Activated CD8-positive, alpha-beta memory T cell treated with anti-CD3 and anti-CD28 coated beads, Interleukin-2, amount 50 U/mL, for 1 hour (primary cell): ENCODE measurements around the gene CCDC85A.

ENCODE experiments used
- DNase-seq: peaks from one replicate; pipeline ENCODE4 v3.0.0-alpha.2; 2020; ENCODE audit errors: extremely low read depth

CCDC85A gene

DNA sequence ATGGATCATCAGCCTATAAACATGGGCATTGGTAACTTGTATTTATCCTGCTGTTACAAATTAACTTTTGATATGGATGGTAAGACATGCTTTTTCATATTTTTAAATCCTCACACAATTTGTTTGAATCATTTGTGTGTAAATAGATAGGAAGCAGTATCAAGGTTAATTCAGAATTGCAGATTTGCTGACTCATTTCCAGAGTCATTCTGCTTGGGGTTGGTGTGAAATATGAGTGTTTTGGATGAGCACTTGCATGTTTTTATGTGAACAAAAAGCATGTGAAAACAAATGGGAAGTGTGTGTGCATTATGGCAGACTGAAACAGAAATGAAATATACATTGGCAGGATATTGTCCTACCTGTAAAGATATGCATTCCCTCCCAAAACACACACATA is 11.8 kb downstream of the CCDC85A start:
- no peak for DNase-seq

DNA sequence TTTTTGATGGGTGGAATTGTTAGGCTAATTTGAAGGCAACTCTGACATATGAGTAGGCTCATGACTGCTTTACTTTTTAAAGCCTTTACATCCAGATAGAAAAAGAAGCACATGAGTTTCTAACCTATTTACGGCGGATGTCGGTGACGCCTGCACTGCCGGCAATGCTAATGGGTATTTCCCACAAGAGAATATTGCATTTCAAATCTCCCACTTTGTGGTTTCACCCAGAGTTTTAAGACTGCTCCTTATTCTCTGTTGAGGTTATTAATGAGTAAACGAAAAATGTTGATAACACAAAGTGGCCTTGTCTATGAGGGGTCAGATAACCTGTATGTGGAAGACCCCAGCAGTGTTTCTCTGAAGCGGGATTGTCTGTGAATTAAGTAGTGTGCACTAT is 14.0 kb downstream of the CCDC85A start:
- no peak for DNase-seq

DNA sequence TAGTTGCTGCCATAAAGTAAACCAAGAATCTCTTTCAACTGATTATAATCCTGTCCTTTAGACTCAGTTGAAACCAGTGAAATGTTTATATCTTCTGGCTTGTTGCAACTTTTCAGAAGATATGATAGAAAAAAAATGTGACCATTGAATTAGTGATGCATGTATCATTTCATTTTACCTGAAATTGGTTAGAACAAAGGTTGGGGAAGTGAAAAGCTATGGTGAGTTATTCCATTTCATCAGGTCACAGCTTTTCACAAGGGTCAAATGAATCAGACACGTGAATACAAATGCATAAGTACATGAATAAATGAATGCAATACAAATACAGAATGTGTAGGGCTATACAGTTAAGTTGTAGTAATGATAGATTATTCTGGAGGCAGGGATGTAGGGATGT is 15.1 kb downstream of the CCDC85A start:
- DNase-seq = no peak

DNA sequence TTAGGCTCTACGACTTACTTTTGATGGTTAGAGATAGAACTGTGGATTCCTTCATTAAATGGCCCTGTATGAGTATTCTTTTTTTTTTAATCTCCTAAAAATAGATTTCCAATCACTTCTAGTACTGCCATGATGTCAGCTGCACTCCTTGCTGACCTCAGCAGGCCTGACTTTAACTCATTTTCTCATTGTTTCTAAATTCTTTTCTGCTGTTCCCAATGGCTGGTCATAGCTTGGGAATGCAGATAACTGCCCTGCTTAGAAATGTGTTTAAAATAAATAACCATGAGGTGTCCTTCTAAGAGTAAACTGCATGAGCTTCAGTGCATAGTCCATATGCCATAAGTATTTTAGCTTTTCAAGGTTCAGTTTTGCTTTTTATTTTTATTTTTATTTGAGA is 15.7 kb downstream of the CCDC85A start:
- DNase-seq = no peak

DNA sequence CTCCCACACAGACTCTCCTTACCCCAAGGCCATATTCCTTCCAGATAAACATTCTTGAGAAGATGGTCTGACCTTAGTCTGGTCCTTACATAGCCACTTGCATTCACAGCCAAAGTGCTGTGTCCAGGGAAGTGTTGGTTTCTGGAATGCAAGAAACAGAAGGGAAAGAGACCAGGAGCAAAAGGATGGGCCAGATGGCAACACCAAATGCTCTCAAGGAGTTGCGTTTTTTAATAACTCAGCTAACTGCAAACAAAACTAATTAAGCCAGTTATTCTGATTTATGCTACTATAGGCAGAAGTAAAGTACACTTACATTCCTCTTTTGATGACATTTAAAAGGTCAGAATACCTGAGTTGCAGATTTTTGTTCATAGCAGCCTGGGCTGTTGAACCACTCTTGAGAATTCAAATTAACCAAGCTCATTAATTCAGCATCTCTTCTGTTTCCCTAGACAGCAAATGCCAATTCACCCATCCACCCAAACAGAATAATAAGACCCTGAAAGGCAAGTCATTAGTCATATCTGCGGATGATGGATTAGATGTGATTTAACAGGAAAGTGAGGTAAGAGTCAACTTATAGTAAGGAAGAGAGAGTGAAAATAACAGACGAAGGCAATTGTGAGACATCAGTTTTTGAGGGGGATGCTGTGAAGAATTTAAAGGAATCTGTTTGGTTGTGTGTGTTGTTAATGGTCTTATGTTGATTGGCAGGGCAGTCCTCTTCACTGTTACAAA is 18.8 kb downstream of the CCDC85A start:
- no peak for DNase-seq

DNA sequence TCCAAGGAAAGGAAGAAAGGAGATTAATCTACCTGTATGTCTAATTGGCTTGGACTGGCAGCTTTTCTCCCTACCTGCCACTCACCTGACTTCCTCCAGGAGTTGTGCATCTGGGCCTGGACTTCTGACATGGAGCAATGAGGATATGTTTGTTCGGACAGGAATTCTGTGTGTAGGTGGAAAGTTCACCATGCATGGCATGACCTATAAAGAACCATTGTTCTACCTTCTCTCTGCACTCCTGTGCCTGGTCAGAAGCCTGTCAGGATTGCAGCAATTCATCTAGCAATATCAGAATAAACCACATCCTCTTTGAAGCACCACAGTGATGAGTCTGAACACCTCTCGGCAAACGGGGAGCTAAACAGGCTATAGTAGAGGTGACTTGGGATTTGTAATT is 20.8 kb downstream of the CCDC85A start:
- no peak for DNase-seq

DNA sequence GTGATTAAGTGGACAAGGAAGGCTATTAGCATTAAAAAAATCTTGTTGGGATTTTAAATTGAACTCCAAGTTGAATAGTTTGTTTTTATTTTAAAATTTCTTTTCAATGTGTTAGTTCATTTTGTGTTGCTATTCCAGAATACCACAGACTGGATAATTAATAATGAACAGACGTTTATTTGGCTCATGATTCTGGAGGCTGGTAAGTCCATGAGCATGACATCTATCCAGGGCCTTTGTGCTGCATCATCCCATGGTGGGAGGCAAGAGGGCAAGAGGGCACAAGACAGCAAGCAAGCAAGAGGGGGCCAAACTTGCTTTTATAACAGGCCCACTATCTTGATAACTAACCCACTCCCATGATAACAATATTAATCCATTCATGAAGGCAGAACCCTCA is 22.5 kb downstream of the CCDC85A start:
- DNase-seq = no peak

DNA sequence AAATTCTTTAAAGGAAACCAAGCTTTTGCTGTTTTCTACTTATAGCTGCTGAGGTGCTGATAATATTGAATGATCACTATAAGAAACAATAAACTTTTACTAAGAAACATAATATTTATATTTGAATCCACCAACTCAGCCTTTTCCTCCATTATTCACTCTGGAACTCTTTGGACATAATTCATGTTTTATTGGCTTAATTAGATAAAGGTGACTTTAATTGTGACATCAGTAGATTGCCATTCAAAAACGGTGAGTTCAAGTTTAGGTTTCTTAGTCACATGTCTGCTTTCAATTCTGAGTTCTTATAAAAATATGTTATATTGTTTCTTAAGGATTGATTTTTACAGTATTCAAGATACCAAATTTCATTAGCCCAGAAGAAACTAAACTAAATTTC is 24.0 kb downstream of the CCDC85A start:
- no peak for DNase-seq

DNA sequence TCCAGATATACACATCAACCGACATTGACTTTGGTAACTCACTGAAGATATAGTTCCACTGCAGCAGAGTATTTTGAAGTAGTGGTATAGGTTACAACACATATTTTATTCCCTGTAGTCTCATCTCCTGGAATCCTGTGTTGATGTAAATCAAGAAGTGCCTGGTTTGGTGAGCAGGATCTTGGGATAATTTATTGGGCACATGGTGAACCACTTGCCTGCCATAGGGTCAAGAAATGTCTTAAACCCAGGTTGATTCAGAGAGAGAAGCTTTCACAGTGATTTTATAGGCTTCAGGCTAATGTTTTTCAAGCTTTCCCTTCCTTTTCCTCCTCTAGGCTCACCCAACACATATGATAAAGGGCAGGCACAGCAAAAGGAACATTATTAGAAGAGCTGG is 24.6 kb downstream of the CCDC85A start:
- no peak for DNase-seq

DNA sequence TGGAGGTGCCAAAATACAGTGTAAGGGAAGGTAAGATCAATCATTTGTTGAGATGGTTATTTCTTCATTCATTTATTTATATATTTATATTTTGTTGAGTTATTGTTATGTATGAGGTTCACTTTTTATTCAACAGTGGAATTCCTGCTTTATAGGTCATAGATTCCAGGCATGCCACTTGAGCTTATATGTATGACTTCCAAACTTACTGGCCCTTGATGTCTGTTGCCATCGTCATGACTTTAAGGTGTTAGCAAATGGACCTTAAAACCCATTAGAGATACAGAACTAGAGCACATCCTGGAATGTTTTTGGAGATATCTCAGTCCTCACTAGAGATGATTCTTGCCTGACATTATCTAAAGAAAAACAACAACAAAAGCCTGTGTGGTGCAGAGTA is 25.9 kb downstream of the CCDC85A start:
- DNase-seq = no peak

DNA sequence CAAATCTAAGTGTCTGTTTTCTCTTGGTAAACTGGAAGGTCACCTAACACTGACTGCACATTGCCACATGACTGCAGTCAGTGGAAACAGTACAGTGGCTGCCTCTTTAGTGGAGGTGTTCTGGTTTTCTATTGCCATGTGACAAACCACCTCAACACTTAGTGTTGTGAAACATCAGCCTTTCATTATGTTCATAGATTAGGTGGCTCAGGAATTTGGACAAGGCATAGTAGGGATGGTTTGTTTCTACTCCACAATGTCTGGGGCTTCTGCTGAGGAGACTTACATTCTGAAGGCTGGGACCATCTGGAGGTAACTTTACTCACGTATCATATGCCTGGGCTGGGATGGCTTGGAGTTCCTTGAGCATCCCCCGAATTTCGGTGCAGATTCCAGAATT is 26.5 kb downstream of the CCDC85A start:
- no peak for DNase-seq

DNA sequence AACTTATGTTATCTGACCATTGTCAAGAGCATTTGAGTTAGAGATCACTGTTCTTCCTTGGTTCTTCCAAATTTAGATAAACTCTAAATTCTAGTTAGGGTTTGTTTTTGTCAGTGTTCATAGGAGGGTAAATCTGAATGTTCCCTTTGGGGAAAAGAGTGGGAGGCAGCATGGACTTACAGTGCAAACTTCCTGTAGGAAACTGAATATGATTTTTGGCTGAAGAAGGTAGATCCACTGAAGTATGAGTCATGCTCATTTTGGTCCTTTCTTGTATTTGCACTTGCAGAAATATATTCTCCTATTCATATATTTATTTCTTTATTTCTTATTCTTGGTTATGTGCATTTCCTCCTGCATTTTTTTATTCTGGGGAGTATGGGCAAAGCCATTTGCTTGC is 27.3 kb downstream of the CCDC85A start:
- no peak for DNase-seq

DNA sequence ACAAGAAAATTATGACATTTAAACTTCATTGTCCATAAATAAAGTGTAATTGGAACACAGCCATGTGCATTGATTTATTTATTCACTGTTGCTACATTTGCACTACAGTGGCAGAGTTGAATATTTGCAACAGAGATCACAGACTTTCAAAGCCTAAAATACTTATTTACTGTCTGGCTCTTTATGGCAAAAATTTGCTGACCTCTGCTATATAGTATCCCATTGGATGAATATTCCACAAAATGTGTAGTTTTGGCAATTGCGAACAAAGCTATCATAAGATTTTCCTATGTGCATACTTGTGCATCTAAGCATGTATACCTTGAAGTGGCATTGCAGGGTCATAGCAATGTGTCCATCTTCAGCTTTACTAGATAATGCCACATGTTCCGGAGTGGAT is 32.1 kb downstream of the CCDC85A start:
- DNase-seq = no peak

DNA sequence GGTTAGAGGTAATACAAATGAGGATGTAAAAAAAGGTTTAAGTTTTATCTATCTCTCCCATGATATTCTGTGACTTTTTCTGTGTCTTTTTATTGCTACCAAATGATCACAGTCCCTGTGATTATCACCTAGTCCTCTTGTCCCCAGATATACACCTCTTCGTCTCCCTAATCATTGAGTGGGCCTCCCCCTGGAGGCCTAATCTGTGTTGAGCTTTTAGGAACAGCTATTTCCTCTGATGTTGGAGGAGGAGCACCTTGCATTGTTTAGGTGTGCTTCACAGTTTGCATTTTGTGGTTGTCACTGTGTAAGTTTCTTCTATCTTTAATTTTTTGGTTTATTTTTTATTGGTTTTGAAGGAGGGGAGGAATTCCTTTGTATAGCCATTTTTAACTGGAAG is 33.3 kb downstream of the CCDC85A start:
- no peak for DNase-seq

DNA sequence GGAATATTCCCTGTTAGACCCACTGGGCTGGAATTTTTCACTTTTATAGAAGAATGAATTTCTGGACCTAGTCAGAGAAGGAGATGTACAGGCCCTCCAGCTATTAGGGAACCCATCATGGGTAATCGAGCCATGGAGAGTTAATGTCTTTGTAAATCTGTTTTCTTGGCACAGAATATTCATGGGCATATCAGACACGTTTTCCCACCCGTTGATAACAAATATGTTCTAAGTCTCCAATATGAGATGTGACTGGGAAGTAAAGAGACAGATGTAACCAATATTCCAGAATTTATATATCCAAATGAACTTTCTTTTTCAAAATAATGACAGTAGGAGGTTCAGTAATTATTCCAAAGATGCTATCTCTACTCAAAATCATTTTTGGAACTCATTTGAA is 38.7 kb downstream of the CCDC85A start:
- DNase-seq = no peak

DNA sequence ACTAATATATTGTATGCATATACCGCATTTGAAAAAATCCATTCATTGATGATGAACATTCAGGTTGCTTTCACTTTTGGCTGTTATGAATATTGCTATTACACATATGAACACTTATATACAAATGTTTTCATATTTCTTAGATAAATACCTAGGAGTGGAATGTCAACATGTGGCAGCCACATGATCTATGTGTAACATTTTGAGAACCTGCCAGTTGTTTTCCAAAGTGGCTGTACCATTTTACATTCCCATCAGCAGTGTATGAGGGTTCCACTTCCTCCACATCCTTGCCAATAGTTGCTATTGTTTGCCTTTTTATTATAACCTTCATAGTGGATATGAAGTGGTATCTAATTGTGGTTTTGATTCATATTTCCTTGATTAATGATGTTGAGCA is 40.5 kb downstream of the CCDC85A start:
- no peak for DNase-seq

DNA sequence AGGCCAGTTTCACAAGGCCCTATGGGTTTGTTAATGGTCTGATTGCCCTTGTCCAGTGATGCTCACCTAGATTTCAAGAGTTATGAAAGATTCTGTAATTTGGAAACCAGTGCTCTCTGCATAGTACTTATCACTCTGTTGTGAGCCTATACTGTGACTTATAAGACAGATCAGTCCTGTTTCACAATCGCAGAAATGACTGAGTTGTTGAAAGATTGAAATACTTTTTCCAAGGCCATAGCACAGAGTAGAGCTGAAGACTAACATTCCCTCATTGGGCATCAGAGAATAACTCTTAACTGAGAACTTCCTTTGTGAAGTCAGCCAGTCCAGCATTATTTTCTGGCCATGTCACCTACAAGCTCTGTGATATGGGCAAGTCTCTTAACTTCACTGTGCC is 44.0 kb downstream of the CCDC85A start:
- DNase-seq = no peak

DNA sequence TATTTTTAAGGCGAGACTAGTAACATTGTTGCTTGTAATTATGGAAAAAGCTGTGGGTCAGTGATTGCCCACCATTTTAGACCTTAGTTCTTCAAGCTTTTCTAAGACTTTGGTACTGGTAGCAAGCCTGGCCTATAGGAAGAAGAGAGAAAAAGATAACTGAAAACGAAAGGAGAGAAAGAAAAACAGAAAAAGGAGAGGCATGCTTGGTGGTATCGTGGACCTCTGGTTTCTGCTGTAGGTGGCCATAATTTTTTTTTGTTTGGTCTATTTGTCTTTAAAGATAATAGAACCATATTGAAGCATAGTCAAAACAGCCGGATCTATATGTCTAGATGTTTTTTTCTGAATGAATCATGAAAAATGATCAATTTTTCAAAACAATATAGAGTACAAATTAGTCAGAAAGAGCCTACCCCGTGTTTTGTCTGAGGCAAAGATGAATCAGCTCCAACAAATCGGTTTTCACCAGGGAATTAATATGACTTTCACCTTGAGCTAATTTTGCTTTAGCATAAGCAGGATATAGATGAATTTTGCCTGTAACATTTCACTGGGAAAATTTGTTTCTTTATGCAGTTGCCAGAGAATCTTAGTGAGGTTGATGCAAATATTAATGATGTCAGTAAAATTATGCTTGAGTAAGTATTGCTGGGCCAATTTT is 45.7 kb downstream of the CCDC85A start:
- DNase-seq = no peak

DNA sequence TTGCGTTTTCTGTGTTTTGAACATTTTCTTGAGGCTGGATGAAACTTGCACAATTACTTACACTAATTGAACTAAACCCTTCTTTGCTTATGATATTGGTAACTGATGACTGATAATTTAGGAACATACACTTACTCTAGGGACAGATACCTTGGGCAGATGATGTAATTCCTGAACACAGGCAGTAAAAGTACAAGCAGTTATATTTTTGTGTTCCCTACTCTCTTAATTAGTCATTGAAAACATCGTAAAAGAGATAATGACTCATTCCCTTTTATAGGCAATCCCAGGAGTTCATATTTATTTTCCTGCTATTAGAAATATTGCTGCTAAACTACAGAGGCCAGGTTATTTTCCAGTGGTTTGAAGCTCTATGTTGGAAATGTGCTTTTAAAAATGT is 46.4 kb downstream of the CCDC85A start:
- no peak for DNase-seq

DNA sequence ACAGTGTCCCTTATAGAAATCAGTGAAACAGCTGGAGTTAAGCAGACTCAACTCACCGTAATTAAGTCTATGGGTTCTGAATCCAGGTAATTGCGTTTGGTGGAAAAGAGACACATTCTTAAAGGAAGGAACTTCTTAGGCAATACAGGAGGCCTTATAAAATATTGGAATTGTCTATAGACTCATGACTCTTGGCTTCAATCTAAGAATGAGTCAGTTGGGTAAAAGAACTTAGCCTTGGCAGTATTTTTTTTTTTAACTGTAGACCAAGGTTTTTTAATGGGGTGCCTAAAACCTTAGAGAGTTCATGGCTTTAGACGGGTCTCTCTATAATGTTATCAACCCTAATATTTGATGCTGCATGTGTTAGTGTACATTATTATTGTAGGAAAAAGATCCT is 47.6 kb downstream of the CCDC85A start:
- no peak for DNase-seq

DNA sequence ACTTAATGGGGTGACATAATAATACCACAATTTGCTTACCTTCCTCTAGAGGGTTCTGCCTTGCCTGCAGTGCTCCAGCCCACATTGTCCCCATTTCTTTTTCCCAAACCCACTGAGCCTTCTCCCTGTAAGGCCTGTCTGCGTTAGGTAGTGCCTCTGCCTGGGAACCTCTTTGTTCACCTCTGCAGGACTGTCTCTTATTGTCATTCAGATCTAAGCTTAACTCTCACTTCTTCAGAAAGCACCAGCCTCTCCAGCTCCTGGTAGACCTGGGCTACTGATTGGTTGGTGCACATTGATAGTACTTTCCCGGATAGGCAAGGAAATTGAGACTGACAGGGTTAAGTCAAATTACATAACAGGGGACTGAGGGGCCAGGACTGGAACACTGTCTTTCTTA is 49.1 kb downstream of the CCDC85A start:
- DNase-seq = no peak

DNA sequence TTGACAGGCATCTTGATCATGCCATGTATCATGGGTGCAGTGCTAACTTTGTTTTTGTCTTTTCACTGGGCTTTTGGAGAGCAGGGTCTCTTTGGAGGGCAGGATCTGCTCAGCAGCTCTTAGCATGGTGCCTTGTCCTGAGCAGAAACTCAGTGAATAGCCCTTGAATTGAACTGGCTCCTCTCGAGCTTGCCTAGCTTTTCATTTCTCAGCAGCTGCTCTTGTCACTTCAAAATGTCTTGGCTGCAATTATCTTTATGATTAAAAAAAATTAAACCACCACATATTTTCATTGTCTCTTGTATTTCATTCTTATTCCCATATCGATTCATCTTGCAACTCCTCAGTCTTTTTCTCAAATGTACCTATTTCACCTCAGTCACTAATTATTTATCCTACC is 50.5 kb downstream of the CCDC85A start:
- DNase-seq = no peak

DNA sequence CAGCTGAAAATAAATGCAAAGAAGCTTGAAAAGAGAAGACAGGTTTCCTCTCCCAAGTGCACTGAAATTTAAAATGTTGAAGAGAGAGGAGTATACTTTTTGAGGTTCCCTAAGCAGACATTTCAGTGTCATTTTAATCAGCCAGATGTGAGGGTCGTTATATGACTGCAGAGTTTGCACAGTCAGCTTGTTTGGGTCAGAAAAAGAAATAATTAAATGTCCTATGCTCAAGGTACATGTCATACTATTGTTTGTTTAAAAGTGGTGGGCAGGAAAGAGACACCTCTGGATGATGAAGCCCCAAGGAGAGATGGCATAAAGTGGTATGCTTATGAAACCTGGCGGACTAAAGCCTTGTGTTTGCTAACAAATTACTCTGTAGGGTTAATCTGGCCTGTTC is 55.2 kb downstream of the CCDC85A start:
- DNase-seq = no peak

DNA sequence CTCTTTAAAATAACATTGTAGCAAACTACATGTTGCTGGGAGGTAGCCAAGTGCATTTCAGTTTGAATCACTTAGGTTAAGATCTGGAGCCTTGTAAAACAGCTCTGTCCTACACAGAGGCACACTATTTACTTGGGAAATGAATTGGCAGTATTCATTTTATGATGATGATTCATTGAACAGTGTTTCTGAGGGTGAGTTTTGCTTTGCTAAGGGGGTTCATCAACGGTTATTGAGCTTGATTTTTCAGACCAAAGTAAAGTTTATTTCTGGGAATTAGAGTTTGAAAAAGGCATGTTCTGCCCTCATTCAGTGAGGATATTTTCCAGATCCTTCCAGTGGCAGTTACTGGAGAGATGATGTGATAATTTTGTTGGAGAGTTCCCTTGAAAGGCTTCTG is 55.6 kb downstream of the CCDC85A start:
- DNase-seq = no peak
